Body of pancreas (tissue), 4 donors: ENCODE data around the gene DLAT. TPM values are rescaled to one million over a fixed set of nuclear protein-coding genes. Genes with fewer than 3 reads are reported as not detected.

ENCODE experiments used
- ATAC-seq: fragments of 150-250 bp; one replicate; pipeline ENCODE4 v1.9.1; 2016
- DNase-seq, 4 donors: peaks; one replicate each; pipeline ENCODE4 v3.0.0-alpha.2; 2019
- H3K27ac ChIP-seq, 4 donors: fragments of 200-600 bp; sonication (generic); 1 replicate in 3 of 4; 2 replicates in 1 of 4; pipeline versions ENCODE4 v1.5.1 to v1.6.1; 2016 to 2019; ENCODE audit warnings: mild to moderate bottlenecking in 1 of 4, mixed read lengths in 1 of 4, moderate library complexity in 1 of 4
- H3K27me3 ChIP-seq, 2 donors: fragments of 200-600 bp; sonication (generic); one replicate each; pipeline ENCODE4 v1.6.0; 2016; ENCODE audit warnings: mild to moderate bottlenecking in 1 of 2
- H3K36me3 ChIP-seq, 2 donors: fragments of 200-600 bp; sonication (generic); replicated peaks in 1 of 2; 2 replicates each; pipeline ENCODE4 v1.5.1; 2016; ENCODE audit warnings: low read depth in 2 of 2; ENCODE audit not compliant: insufficient read depth in 1 of 2
- H3K4me1 ChIP-seq: fragments of 200-600 bp; sonication (generic); one replicate; pipeline ENCODE4 v1.6.0; 2016
- H3K4me3 ChIP-seq, 2 donors: fragments of 200-600 bp; sonication (generic); 1 replicate in 1 of 2; 2 replicates in 1 of 2; pipeline ENCODE4 v1.5.1; 2016 to 2019
- H3K9me3 ChIP-seq, 3 donors: fragments of 200-600 bp; sonication (generic); 1 replicate in 2 of 3; 2 replicates in 1 of 3; pipeline ENCODE4 v1.5.1; 2016
- CTCF ChIP-seq, 7 experiments: fragments of 450-650 bp in 4 of 7; fragments of 200-600 bp in 3 of 7; sonication (generic) in 3 of 7; IDR thresholded peaks; one replicate each; pipeline ENCODE4 v1.5.1; 2016 to 2019; ENCODE audit warnings: antibody characterized with exemption in 7 of 7
- POLR2A ChIP-seq, 3 donors: fragments of 450-650 bp; IDR thresholded peaks; one replicate each; pipeline ENCODE4 v1.6.1; 2016; ENCODE audit warnings: antibody characterized with exemption in 3 of 3, mild to moderate bottlenecking in 2 of 3
- WGBS, 2 donors: methylation state at CpG; one replicate each; pipeline ENCODE4 v1.1.5; 2017; 5-methylcytosine and 5-hydroxymethylcytosine counted together
- intact Hi-C: fragments of 100-400 bp; cut with DNase I; formaldehyde crosslinking; loops from one replicate; pipeline ENCODE4 v1.15.1; 2023
- total RNA-seq, 2 donors: library from RNA; depleted of rRNA; stranded (reverse); fragments of >200 nt; gene quantifications; one replicate each; pipeline ENCODE4 v1.1.0, GENCODE V29; 2016

DLAT gene
- total RNA-seq, 2 donors from 2014 or later: 10.4 to 10.5 TPM

- WGBS, 2 donors: 84 to 85% methylated on average over 3 of the region's 3 CpGs
- no peaks in the 10 kb centered on the region for H3K27me3 ChIP-seq
- H3K4me1 ChIP-seq: no peaks in the 10 kb centered on the region
- H3K36me3 ChIP-seq: peaks cover 0 to 14% of the 10 kb centered on the region in 2 donors
- H3K4me3 ChIP-seq: no peak overlapping the region
- DNase-seq: no peak
- ATAC-seq: no peak
- TF ChIP-seq POLR2A (IDR thresholded peaks at IDR 0.05): no peak
- no peak for TF ChIP-seq CTCF (IDR thresholded peaks at IDR 0.05)
- intact Hi-C loops: no loop called here
- H3K9me3 ChIP-seq: no peaks in the 10 kb centered on the region
- H3K27ac ChIP-seq: no peak overlapping the region
These were observed 26.6 kb downstream of the DLAT start for GRCh38 chr11:112051768-112052167.

DNA sequence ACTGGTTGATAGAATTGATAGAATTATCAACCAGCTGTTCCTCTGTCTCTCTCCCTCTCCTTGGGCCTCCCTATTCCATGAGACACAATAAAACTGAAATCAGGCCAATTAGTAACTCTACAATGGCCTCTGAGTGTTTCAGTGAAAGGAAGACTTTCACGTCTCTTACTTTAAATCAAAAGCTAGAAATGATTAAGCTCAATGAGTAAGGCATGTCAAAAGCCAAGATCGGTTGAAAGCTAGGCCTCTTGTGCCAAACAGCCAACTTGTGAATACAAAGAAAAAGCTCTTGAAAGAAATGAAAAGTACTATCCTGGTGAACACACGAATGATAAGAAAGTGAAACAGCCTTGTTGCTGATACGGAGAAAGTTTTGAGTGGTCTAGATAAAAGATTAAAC lies 32.0 kb downstream of the DLAT start:
- H3K27ac ChIP-seq: no peak overlapping the region
- no peak overlapping the region for H3K4me3 ChIP-seq
- intact Hi-C loops: no loop called here
- no peaks in the 10 kb centered on the region for H3K9me3 ChIP-seq
- ATAC-seq (no peak), DNase-seq (no peak)
- H3K27me3 ChIP-seq: no peaks in the 10 kb centered on the region
- H3K36me3 ChIP-seq: peaks cover 0 to 11% of the 10 kb centered on the region in 2 donors
- no peak for TF ChIP-seq POLR2A (IDR thresholded peaks at IDR 0.05)
- no peak for TF ChIP-seq CTCF (IDR thresholded peaks at IDR 0.05)
- WGBS, 2 donors: 74 to 81% methylated on average over 4 of the region's 4 CpGs
- no peaks in the 10 kb centered on the region for H3K4me1 ChIP-seq

DNA sequence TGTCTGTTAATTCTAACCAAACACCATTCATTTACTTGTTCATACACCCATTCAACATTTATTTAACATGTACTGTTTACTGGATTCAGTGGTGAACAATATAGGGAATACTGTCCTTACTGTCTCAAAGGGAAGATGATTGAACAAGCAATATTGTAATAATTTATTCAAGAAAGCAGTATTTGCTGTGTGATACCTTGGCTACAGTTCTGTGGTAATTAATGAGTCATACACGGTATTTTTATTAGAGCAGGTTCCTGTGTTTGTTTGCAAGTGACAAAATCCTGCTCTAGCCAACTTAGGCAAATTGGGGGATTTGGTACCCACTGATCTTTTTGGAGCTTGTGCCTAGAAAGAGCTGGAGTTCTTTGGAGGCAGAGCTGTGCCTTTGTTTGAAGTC lies 32.9 kb downstream of the DLAT start:
- DNase-seq (no peak), ATAC-seq (no peak)
- intact Hi-C loops: no loop called here
- 21 to 25% methylated on average over 1 of the region's 1 CpG for WGBS, 2 donors
- Histone ChIP-seq H3K27me3 (no peaks in the 10 kb centered on the region), H3K4me1 (no peaks in the 10 kb centered on the region), H3K4me3 (no peak overlapping the region), H3K36me3 (peaks cover 0 to 7% of the 10 kb centered on the region in 2 donors), H3K9me3 (no peaks in the 10 kb centered on the region), H3K27ac (no peak overlapping the region)
- TF ChIP-seq POLR2A (IDR thresholded peaks at IDR 0.05): no peak
- no peak for TF ChIP-seq CTCF (IDR thresholded peaks at IDR 0.05)

DNA sequence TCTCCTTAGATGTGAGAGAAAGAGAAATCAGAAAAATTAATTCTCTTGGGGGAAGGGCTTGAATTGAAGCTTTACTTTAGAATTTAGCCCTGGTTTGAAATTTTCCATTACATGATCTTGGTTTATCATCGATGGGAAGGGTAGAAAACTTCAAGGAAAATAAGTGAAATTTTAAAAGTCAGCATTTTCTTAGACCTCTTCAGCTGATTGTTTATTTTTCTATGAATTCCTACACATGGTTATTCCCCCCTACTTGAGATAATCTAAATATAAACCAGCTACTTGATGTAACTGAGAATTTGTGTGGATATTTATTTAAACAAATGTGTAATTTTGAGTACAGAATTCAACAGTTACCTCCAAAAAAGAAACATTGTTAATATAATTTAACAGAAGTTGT lies 37.7 kb downstream of the DLAT start:
- Histone ChIP-seq H3K27me3 (no peaks in the 10 kb centered on the region), H3K36me3 (peaks cover 0 to 3% of the 10 kb centered on the region in 2 donors), H3K9me3 (no peaks in the 10 kb centered on the region), H3K4me3 (no peak overlapping the region), H3K4me1 (no peaks in the 10 kb centered on the region), H3K27ac (no peak overlapping the region)
- ATAC-seq (no peak), DNase-seq (no peak)
- intact Hi-C loops: no loop called here
- no peak for TF ChIP-seq CTCF (IDR thresholded peaks at IDR 0.05)
- TF ChIP-seq POLR2A (IDR thresholded peaks at IDR 0.05): no peak
- 80 to 86% methylated on average over 1 of the region's 1 CpG for WGBS, 2 donors
